K562 (cell line): ENCODE data around the gene LDB2. TPM values are rescaled to one million over a fixed set of nuclear protein-coding genes. Genes with fewer than 3 reads are reported as not detected.

Source experiments
- ATAC-seq: fragments of 200-7000 bp; cut with Tn5 transposase; 3 replicates; pipeline ENCODE4 v1.9.1; 2020; ENCODE audit warnings: moderate library complexity
- BruUV-seq: library from RNA; stranded (reverse); fragments of 400-500 nt; replicated peaks from 2 replicates; lab custom pipeline; 2021; lab: Mats Ljungman, UMichigan
- CTCF ChIA-PET: fragments of 300-600 bp; formaldehyde crosslinking; extraction: SDS; loops from one replicate; lab custom pipeline; 2021; ENCODE audit warnings: low intra/inter-chr PET ratio; lab: Yijun Ruan, JAX
- POLR2A ChIA-PET: fragments of 300-600, 350-650 bp; sonication (Branson Sonifier 250); formaldehyde crosslinking; extraction: SDS; loops from one replicate; lab custom pipeline; 2021; ENCODE audit warnings: antibody characterized with exemption, inconsistent platforms; lab: Yijun Ruan, JAX
- DNase-seq, 4 experiments: peaks; one replicate each; pipeline versions ENCODE4 v3.0.0 to v3.0.0-alpha.2; 2011 to 2018; ENCODE audit warnings: low spot score in 3 of 4, mixed read lengths in 3 of 4; ENCODE audit errors: extremely low read depth in 1 of 4
- FAIRE-seq: peaks from 2 replicates; lab custom pipeline; 2011; peaks lifted over from hg19 to GRCh38; lab: Jason Lieb, UNC
- H2AFZ ChIP-seq: 2 replicates; pipeline ENCODE4 v1.6.0; 2011; ENCODE audit warnings: low read depth, low read length, control low read depth, inconsistent platforms
- H3K27ac ChIP-seq: fragments of 200-600 bp; 3 replicates; pipeline ENCODE4 v1.8.0; 2011; ENCODE audit warnings: low read depth, mild to moderate bottlenecking, control low read depth, inconsistent platforms, low read length, moderate library complexity, mixed read lengths; ENCODE audit errors: extremely low read depth
- H3K27me3 ChIP-seq, 2 experiments: fragments of 300-600 bp in 1 of 2; 2 replicates in 1 of 2; 3 replicates in 1 of 2; pipeline versions ENCODE4 v1.6.0 to v1.8.0; 2011; ENCODE audit warnings: inconsistent platforms in 2 of 2, low read length in 2 of 2, mild to moderate bottlenecking in 1 of 2, mixed read lengths in 1 of 2, moderate library complexity in 1 of 2; ENCODE audit not compliant: control insufficient read depth in 2 of 2, insufficient read depth in 2 of 2
- H3K36me3 ChIP-seq: fragments of 300-600 bp; 3 replicates; pipeline ENCODE4 v1.8.0; 2011; ENCODE audit warnings: mild to moderate bottlenecking, low read length, inconsistent platforms; ENCODE audit not compliant: control insufficient read depth, insufficient read depth
- H3K4me1 ChIP-seq, 2 experiments: fragments of 200-600 bp in 1 of 2; replicated peaks in 1 of 2; 2 replicates in 1 of 2; 3 replicates in 1 of 2; pipeline versions ENCODE4 v1.5.1 to v1.8.0; 2011; ENCODE audit warnings: inconsistent platforms in 2 of 2, low read length in 2 of 2, mild to moderate bottlenecking in 1 of 2, mixed read lengths in 1 of 2, moderate library complexity in 1 of 2; ENCODE audit not compliant: control insufficient read depth in 2 of 2, insufficient read depth in 2 of 2
- H3K4me2 ChIP-seq: 2 replicates; pipeline ENCODE4 v1.6.1; 2011; ENCODE audit warnings: low read length, control low read depth, inconsistent platforms, mixed read lengths; ENCODE audit not compliant: insufficient read depth
- H3K4me3 ChIP-seq: fragments of 200-600 bp; sonication (generic), shearing (Covaris generic); 2 replicates; pipeline ENCODE4 v1.5.1; 2016; ENCODE audit warnings: control low read depth, inconsistent platforms
- H3K79me2 ChIP-seq: fragments of 200-600 bp; 3 replicates; pipeline ENCODE4 v1.8.0; 2011; ENCODE audit warnings: low read length, inconsistent platforms; ENCODE audit not compliant: control insufficient read depth, insufficient read depth
- H3K9ac ChIP-seq, 2 experiments: 2 replicates each; pipeline versions ENCODE4 v1.6.0 to v1.6.1; 2011; ENCODE audit warnings: low read depth in 2 of 2, low read length in 2 of 2, control low read depth in 1 of 2, inconsistent platforms in 1 of 2, mild to moderate bottlenecking in 1 of 2, mixed read lengths in 1 of 2; ENCODE audit not compliant: insufficient read depth in 1 of 2
- H3K9me1 ChIP-seq: one replicate; pipeline ENCODE4 v1.6.0; 2011; ENCODE audit warnings: inconsistent platforms, mild to moderate bottlenecking, low read length, moderate library complexity; ENCODE audit not compliant: control insufficient read depth, insufficient read depth
- H3K9me3 ChIP-seq: replicated peaks from 2 replicates; pipeline ENCODE4 v1.5.1; 2011; ENCODE audit warnings: low read depth, low read length, inconsistent platforms; ENCODE audit not compliant: control insufficient read depth, insufficient read depth
- H4K20me1 ChIP-seq: replicated peaks from 2 replicates; pipeline ENCODE4 v1.6.1; 2011; ENCODE audit warnings: low read length, inconsistent platforms, mixed read lengths; ENCODE audit not compliant: control insufficient read depth, insufficient read depth
- ARNT ChIP-seq, 2 experiments: fragments of 450-650 bp; IDR thresholded peaks; 2 replicates each; pipeline ENCODE4 v1.6.1; 2016; ENCODE audit warnings: mild to moderate bottlenecking in 1 of 2
- BRF1 ChIP-seq: IDR thresholded peaks from 3 replicates; pipeline ENCODE4 v1.6.1; 2011; ENCODE audit warnings: borderline replicate concordance, mild to moderate bottlenecking; ENCODE audit not compliant: insufficient read length; ENCODE audit errors: extremely low read depth
- EP300 ChIP-seq: IDR thresholded peaks from 2 replicates; pipeline ENCODE4 v1.6.1; 2012; ENCODE audit warnings: low read length, improper control_type of control experiment
- HDGF ChIP-seq: fragments of 450-650 bp; IDR thresholded peaks from 2 replicates; pipeline ENCODE4 v1.6.1; 2016
- KLF13 ChIP-seq: fragments of 450-650 bp; IDR thresholded peaks from 2 replicates; pipeline ENCODE4 v1.6.1; 2016; ENCODE audit warnings: missing genetic modification characterization, low read depth, mild to moderate bottlenecking, missing compliant biosample characterization, moderate library complexity, borderline replicate concordance
- MAZ ChIP-seq, 2 experiments: fragments of 450-650 bp in 1 of 2; sonication (generic) in 1 of 2; formaldehyde crosslinking; IDR thresholded peaks in 1 of 2; conservative IDR thresholded peaks in 1 of 2; 2 replicates each; pipeline versions ENCODE4 v1.4.0 to v1.5.0; 2020; ENCODE audit warnings: mild to moderate bottlenecking in 1 of 2, missing genetic modification reagents in 1 of 2
- MTA3 ChIP-seq: fragments of 450-650 bp; formaldehyde crosslinking; IDR thresholded peaks from 2 replicates; pipeline ENCODE4 v1.6.1; 2017; ENCODE audit warnings: mild to moderate bottlenecking, borderline replicate concordance
- PHF8 ChIP-seq: fragments of 200-600 bp; sonication (generic); IDR thresholded peaks from 2 replicates; pipeline ENCODE4 v1.6.1; 2012; ENCODE audit warnings: mixed run types, mild to moderate bottlenecking, inconsistent platforms, low read length, moderate library complexity, borderline replicate concordance
- POLR2AphosphoS2 ChIP-seq: IDR thresholded peaks from 2 replicates; pipeline ENCODE4 v1.6.1; 2012; ENCODE audit warnings: low read length, improper control_type of control experiment
- RFX7 ChIP-seq: fragments of 250-450 bp; sonication (Bioruptor Pico); IDR thresholded peaks from 2 replicates; pipeline ENCODE4 v1.5.1; 2021; ENCODE audit warnings: mild to moderate bottlenecking
- SAP30 ChIP-seq: fragments of 200-600 bp; sonication (generic); IDR thresholded peaks from 2 replicates; pipeline ENCODE4 v1.6.1; 2012; ENCODE audit warnings: borderline replicate concordance, low read depth, mild to moderate bottlenecking, moderate library complexity, low read length, control low read depth, inconsistent platforms; ENCODE audit not compliant: insufficient read depth, poor library complexity, severe bottlenecking
- TGIF2 ChIP-seq: sonication (generic); formaldehyde crosslinking; IDR thresholded peaks from 2 replicates; pipeline ENCODE4 v1.8.1; 2022; ENCODE audit warnings: mild to moderate bottlenecking, missing genetic modification reagents, moderate library complexity
- ZBTB7A ChIP-seq: IDR thresholded peaks from 2 replicates; pipeline ENCODE4 v1.6.1; 2011; ENCODE audit warnings: low read depth, mild to moderate bottlenecking, low read length, moderate library complexity, borderline replicate concordance; ENCODE audit not compliant: control insufficient read depth
- ZNF3 ChIP-seq: fragments of 250-450 bp; sonication (Bioruptor Pico); IDR thresholded peaks from 2 replicates; pipeline ENCODE4 v1.5.0; 2021; ENCODE audit warnings: mild to moderate bottlenecking, moderate library complexity
- ZNF77 ChIP-seq: fragments of 250-450 bp; sonication (Bioruptor Pico); IDR thresholded peaks from 2 replicates; pipeline ENCODE4 v1.5.0; 2020
- WGBS: fragments of 100-300 bp; shearing (Covaris generic); methylation state at CpG from one replicate; pipeline ENCODE4 v1.1.6; 2016; ENCODE audit warnings: low coverage, mixed read lengths; ENCODE audit not compliant: insufficient coverage; ENCODE audit errors: missing lambda C conversion rate; 5-methylcytosine and 5-hydroxymethylcytosine counted together
- in situ Hi-C: fragments of 300-500 bp; cut with MboI; formaldehyde crosslinking; loops from 4 replicates; pipeline ENCODE4 v1.15.0; 2018; ENCODE audit warnings: inconsistent platforms, mixed read lengths
- intact Hi-C: fragments of 100-400 bp; cut with micrococcal nuclease; formaldehyde crosslinking; loops from 2 replicates; pipeline ENCODE4 v1.14.2; 2022
- polyA plus RNA-seq, 8 experiments: library from polyadenylated mRNA; depleted of rRNA in 4 of 8; stranded (reverse) in 5 of 8; unstranded in 3 of 8; fragments of >200 nt; fragmentation: Nextera tagmentation in 2 of 8; fragmentation: Illumina TruSeq in 1 of 8; extraction: Ambion mirVana in 2 of 8; extraction: Trizol in 1 of 8; gene quantifications; 2 replicates each; pipeline versions ENCODE4 v1.2.1 to v1.2.3, GENCODE V29; 2011 to 2014; ENCODE audit warnings: inconsistent platforms in 1 of 8, missing spikeins in 1 of 8
- total RNA-seq, 7 experiments: library from RNA; depleted of rRNA in 6 of 7; stranded (reverse); fragments of >200 nt in 6 of 7; fragmentation: Illumina TruSeq in 2 of 7; extraction: Trizol in 2 of 7; gene quantifications; 2 replicates each; pipeline versions ENCODE4 v1.2.1 to v1.2.3, GENCODE V29; 2011 to 2021; ENCODE audit warnings: low replicate concordance in 1 of 7
- TF ChIP-seq, protein P1 (sequence below): fragments of 250-450 bp; sonication (Bioruptor Pico); IDR thresholded peaks from 2 replicates; pipeline ENCODE4 v1.4.0; 2020
- TF ChIP-seq, protein P2 (sequence below): fragments of 250-450 bp; sonication (Bioruptor Pico); IDR thresholded peaks from 2 replicates; pipeline ENCODE4 v1.4.0; 2020; ENCODE audit warnings: mild to moderate bottlenecking, moderate library complexity
- TF ChIP-seq, protein P3 (sequence below): fragments of 450-650 bp; formaldehyde crosslinking; IDR thresholded peaks from 2 replicates; pipeline ENCODE4 v1.4.0; 2020; ENCODE audit warnings: mild to moderate bottlenecking, moderate library complexity

The LDB2 gene
- total and polyA plus RNA-seq, 9 of the 15 experiments (the other 6 are each of a cell fraction or from before 2014, with no cell fraction given), result 0.10 to 0.20 TPM; not detected in 7

DNA sequence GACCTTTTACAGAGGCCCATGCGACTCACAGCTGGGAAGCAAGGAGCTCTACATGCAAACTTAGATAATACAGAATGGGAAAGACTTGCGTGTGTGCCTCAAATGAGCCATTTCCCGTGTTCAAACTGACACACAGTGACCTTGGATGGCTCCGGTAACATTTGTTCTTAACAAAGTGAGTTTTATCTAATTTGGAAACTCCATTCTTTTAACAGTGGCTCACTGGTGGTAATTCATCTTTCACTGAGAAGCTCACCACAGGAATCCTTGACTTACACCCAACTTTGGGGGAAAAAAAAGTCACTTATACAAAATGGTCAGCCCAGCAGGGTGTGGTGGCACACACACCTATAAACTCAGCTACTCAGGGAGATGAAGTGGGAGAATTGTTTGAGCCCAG, 190.6 kb downstream of the LDB2 start:
- no peak overlapping the region for H3K27ac ChIP-seq
- no peak overlapping the region for H3K9ac ChIP-seq
- POLR2A ChIA-PET, result interaction anchor here (0.6 kb wide), 1 partner anchor 19 kb away, joined by 3 read pairs; no protein-coding TSS in a partner anchor
- no peaks in the 10 kb centered on the region for H3K27me3 ChIP-seq
- H3K4me1 ChIP-seq, result no peaks in the 10 kb centered on the region
- no peaks in the 10 kb centered on the region for H4K20me1 ChIP-seq
- DNase-seq (no peak), ATAC-seq (no peak), FAIRE-seq (no peak)
- no peaks in the 10 kb centered on the region for H3K79me2 ChIP-seq
- in situ Hi-C loops (no loop called here), intact Hi-C loops (no loop called here)
- no TSS peak for BruUV-seq
- no peak overlapping the region for H3K4me3 ChIP-seq
- 0% methylated on average over 4 of the region's 4 CpGs for WGBS
- no peak overlapping the region for H2AFZ ChIP-seq
- H3K4me2 ChIP-seq, result no peak overlapping the region
- H3K9me1 ChIP-seq, result no peaks in the 10 kb centered on the region
- H3K36me3 ChIP-seq, result no peaks in the 10 kb centered on the region
- CTCF ChIA-PET, result no interaction called here
- TF ChIP-seq TGIF2 (CRISPR knock-in tag) (no peak), EP300 (no peak), POLR2AphosphoS2 (no peak), MTA3 (no peak), ZBTB7A (no peak), HDGF (no peak), SAP30 (no peak), ZNF3 (CRISPR knock-in tag) (no peak), ZNF77 (CRISPR knock-in tag) (no peak), KLF13 (no peak), PHF8 (no peak), ARNT (IDR thresholded peaks at IDR 0.05) (no peak), MAZ (CRISPR knock-in tag; conservative IDR thresholded peaks at IDR 0.05 in 1 of 2, IDR thresholded peaks at IDR 0.05 in 1 of 2) (no peak), BRF1 (no peak), RFX7 (CRISPR knock-in tag) (no peak)
- TF ChIP-seq, protein P1, sequence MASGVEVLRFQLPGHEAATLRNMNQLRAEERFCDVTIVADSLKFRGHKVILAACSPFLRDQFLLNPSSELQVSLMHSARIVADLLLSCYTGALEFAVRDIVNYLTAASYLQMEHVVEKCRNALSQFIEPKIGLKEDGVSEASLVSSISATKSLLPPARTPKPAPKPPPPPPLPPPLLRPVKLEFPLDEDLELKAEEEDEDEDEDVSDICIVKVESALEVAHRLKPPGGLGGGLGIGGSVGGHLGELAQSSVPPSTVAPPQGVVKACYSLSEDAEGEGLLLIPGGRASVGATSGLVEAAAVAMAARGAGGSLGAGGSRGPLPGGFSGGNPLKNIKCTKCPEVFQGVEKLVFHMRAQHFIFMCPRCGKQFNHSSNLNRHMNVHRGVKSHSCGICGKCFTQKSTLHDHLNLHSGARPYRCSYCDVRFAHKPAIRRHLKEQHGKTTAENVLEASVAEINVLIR, result no peak
- TF ChIP-seq, protein P2, sequence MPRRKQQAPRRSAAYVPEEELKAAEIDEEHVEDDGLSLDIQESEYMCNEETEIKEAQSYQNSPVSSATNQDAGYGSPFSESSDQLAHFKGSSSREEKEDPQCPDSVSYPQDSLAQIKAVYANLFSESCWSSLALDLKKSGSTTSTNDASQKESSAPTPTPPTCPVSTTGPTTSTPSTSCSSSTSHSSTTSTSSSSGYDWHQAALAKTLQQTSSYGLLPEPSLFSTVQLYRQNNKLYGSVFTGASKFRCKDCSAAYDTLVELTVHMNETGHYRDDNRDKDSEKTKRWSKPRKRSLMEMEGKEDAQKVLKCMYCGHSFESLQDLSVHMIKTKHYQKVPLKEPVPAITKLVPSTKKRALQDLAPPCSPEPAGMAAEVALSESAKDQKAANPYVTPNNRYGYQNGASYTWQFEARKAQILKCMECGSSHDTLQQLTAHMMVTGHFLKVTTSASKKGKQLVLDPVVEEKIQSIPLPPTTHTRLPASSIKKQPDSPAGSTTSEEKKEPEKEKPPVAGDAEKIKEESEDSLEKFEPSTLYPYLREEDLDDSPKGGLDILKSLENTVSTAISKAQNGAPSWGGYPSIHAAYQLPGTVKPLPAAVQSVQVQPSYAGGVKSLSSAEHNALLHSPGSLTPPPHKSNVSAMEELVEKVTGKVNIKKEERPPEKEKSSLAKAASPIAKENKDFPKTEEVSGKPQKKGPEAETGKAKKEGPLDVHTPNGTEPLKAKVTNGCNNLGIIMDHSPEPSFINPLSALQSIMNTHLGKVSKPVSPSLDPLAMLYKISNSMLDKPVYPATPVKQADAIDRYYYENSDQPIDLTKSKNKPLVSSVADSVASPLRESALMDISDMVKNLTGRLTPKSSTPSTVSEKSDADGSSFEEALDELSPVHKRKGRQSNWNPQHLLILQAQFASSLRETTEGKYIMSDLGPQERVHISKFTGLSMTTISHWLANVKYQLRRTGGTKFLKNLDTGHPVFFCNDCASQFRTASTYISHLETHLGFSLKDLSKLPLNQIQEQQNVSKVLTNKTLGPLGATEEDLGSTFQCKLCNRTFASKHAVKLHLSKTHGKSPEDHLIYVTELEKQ, result no peak
- TF ChIP-seq, protein P3, sequence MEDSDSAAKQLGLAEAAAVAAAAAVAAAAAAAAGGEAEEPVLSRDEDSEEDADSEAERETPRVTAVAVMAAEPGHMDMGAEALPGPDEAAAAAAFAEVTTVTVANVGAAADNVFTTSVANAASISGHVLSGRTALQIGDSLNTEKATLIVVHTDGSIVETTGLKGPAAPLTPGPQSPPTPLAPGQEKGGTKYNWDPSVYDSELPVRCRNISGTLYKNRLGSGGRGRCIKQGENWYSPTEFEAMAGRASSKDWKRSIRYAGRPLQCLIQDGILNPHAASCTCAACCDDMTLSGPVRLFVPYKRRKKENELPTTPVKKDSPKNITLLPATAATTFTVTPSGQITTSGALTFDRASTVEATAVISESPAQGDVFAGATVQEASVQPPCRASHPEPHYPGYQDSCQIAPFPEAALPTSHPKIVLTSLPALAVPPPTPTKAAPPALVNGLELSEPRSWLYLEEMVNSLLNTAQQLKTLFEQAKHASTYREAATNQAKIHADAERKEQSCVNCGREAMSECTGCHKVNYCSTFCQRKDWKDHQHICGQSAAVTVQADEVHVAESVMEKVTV, result no peak
- H3K9me3 ChIP-seq, result no peaks in the 10 kb centered on the region
